Measurements from ENCODE around the gene AVPR2.

Gene AVPR2

DNA sequence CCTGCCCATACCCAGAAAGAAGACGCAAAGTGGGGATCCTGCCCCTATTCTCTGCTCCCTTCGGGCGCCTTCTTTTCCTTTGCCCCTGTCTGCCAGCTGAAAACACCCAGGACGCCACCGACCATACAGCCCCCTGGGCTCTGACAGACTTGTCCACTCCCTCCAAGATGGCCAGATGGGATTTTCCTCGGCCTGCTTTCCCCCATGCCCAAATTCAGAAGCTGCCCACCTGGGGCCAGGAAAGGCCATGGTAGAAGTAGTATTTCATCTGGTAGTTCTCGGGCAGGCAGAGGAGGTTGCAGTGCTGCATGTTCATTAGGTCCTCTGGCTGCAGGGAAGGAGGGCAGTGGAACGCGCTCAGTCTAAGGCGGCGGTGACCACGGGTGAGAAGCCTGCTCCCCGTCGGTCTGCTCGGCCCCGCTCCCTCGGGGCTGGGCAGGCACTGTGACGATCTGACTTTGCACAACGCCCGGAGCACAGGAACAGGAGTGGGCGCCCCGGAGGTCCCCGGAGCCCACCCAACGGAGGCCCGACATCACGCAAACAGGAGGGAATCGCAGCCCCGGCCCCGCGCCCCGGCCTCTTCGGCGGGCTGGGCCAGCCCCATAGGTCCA, 29.8 kb downstream of the AVPR2 start:
- H3K4me1 Mint-ChIP-seq, result no peaks in the 10 kb centered on the region
- peak overlapping the region in 1 of 3 experiments; percentile 59 for H3K27ac Mint-ChIP-seq
- H3K4me3 Mint-ChIP-seq, result peak overlapping the region; percentile 85 to 88 (median 88)
- no peaks in the 10 kb centered on the region for H3K27me3 Mint-ChIP-seq (ENCODE audit: low read depth)
- H3K9me3 Mint-ChIP-seq, result peaks cover 15% of the 10 kb centered on the region
- TF ChIP-seq, protein P1, sequence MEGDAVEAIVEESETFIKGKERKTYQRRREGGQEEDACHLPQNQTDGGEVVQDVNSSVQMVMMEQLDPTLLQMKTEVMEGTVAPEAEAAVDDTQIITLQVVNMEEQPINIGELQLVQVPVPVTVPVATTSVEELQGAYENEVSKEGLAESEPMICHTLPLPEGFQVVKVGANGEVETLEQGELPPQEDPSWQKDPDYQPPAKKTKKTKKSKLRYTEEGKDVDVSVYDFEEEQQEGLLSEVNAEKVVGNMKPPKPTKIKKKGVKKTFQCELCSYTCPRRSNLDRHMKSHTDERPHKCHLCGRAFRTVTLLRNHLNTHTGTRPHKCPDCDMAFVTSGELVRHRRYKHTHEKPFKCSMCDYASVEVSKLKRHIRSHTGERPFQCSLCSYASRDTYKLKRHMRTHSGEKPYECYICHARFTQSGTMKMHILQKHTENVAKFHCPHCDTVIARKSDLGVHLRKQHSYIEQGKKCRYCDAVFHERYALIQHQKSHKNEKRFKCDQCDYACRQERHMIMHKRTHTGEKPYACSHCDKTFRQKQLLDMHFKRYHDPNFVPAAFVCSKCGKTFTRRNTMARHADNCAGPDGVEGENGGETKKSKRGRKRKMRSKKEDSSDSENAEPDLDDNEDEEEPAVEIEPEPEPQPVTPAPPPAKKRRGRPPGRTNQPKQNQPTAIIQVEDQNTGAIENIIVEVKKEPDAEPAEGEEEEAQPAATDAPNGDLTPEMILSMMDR (IDR thresholded peaks at IDR 0.05; ENCODE audit: unreplicated experiment in 3 of 3), result no peak
- H3K36me3 Mint-ChIP-seq (ENCODE audit: low read depth), result peaks cover 11% of the 10 kb centered on the region

DNA sequence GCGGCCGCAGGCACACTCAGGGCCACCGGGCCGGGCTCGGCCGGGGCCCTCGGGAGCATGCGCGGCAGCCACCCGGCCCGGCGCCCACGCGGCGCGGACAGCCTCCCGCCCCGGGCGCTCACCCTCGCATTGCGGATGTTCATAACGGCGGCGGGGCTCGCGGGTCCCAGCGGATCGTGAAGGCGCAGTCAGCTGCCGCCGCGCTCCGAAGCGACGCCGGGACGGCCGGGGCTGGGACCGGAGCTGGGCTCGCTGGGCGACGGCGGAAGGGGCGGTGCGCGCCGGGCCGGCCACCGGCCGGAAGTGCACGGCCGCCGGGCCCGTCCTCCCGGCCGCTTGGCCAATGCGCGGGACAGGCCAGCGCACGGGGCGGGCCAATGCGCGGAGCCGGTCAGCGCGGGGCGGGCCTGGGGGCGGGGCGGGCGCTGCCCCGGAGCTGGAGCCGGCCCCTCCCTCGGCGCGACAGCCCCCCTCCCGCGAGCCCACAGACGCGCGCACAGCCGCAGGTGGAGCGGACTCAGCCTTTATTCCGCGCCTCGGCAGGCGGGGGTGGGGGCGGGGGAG, 30.4 kb downstream of the AVPR2 start, which contains the start of gene NAA10:
Gene NAA10, minus strand, starts transcription at position 276 of the 564 bp plus-strand sequence. Its CDS starts 133 bp downstream, at position 143.
- Mint-ChIP-seq H3K36me3 (ENCODE audit: low read depth) (peaks cover 11% of the 10 kb centered on the region), H3K4me3 (peak within 1 kb of the TSS; percentile 85 to 88 (median 88)), H3K9me3 (peaks cover 15% of the 10 kb centered on the region), H3K4me1 (no peaks in the 10 kb centered on the region), H3K27me3 (ENCODE audit: low read depth) (no peaks in the 10 kb centered on the region), H3K27ac (peak within 1 kb of the TSS in 1 of 3 experiments; percentile 59)
- TF ChIP-seq, protein P1 (IDR thresholded peaks at IDR 0.05; ENCODE audit: unreplicated experiment in 3 of 3), result no peak

DNA sequence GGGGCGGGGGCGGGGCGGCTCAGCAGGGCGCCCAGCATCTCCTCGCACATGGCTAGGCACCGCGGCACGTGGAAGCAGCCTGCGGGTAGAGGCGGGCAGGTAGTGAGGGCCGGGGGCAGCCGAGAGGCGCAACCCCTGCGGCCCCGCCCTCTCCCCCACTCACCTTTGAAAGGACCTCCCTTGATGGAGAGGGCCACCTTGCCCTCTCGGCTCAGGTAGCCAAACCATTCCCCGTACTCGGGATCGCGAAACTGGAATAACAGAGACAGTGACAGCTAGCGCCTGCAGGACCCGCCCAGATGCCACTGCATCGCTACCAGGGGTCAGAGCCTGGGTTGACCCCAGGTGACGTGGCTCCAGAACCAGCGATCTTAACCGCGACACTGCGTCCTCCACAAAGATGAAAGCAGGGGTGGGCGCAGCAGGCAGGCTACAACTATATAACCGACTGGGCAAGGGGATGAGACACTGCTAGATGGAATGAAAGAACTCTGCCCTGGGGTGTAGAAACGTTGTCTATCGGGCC, 30.9 kb downstream of the AVPR2 start:
- Mint-ChIP-seq H3K27me3 (ENCODE audit: low read depth) (no peaks in the 10 kb centered on the region), H3K27ac (no peak overlapping the region), H3K4me1 (no peaks in the 10 kb centered on the region), H3K4me3 (peak overlapping the region; percentile 64 to 79 (median 77)), H3K9me3 (peaks cover 15% of the 10 kb centered on the region), H3K36me3 (ENCODE audit: low read depth) (peaks cover 11% of the 10 kb centered on the region)
- TF ChIP-seq, protein P1 (IDR thresholded peaks at IDR 0.05; ENCODE audit: unreplicated experiment in 3 of 3), result no peak

DNA sequence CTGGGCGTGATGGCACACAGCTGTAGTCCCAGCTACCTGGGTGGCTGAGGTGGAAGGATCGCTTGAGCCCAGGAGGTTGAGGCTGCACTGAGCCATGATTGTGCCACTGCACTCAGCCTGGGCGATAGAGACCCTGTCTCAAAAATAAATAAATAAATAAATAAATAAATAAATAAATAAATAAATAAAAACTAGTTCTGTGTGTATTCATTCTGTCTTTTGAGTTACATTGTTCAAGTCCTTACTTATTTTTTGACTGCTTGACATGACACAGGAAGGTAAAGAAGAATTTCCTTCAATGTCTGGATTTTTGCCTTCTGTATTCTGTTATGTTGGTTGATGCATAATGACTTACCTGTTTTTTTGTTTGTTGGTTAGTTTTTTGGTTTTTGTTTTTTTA, 32.6 kb downstream of the AVPR2 start:
- Mint-ChIP-seq H3K4me3 (no peak overlapping the region), H3K36me3 (ENCODE audit: low read depth) (peaks cover 4% of the 10 kb centered on the region), H3K27me3 (ENCODE audit: low read depth) (no peaks in the 10 kb centered on the region), H3K4me1 (no peaks in the 10 kb centered on the region), H3K9me3 (peaks cover 10% of the 10 kb centered on the region), H3K27ac (no peak overlapping the region)
- TF ChIP-seq, protein P1 (IDR thresholded peaks at IDR 0.05; ENCODE audit: unreplicated experiment in 3 of 3), result no peak

DNA sequence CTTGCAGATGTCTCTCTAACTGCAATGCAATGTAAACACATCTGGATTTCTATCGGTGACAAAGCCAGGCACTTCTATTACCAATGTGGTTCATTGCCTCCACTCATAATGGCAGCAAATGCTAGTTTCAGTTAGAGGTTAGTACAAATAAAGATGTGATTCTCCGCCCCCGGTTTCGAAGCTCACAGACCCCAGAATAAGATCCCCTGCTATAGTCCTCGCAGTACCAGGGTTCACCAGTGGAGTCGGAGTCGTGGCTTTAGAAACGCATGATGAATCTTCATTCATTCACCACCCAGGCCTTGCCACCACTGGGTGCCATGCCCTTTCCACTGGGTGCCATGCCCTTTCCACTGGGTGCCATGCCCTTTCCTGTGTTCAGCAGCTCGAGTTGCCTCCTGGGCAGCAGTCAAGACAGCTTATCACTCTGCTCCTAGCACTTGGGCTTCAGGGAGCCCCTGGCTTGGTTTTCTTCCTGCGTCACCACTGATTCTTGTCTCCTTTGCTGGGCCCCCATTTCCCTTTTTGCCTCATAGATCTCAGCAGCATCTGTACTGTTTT, 33.8 kb downstream of the AVPR2 start:
- H3K36me3 Mint-ChIP-seq (ENCODE audit: low read depth), result peaks cover 4% of the 10 kb centered on the region
- H3K27me3 Mint-ChIP-seq (ENCODE audit: low read depth), result no peaks in the 10 kb centered on the region
- TF ChIP-seq, protein P1 (IDR thresholded peaks at IDR 0.05; ENCODE audit: unreplicated experiment in 3 of 3), result no peak
- no peaks in the 10 kb centered on the region for H3K4me1 Mint-ChIP-seq
- peaks cover 10% of the 10 kb centered on the region for H3K9me3 Mint-ChIP-seq
- peak overlapping the region in 1 of 3 experiments; percentile 25 for H3K4me3 Mint-ChIP-seq
- no peak overlapping the region for H3K27ac Mint-ChIP-seq

Data from nephron (organoid).